Stimulated activated CD4-positive, alpha-beta T cell treated with anti-CD3 and anti-CD28 coated beads, Interleukin-15, amount 100 ng/mL, for 1 hour (primary cell): ENCODE measurements around the gene UNC5B.

Source experiments
- DNase-seq, 2 donors: peaks; one replicate each; pipeline ENCODE4 v3.0.0-alpha.2; 2020; ENCODE audit warnings: low read depth in 1 of 2, low spot score in 1 of 2

The UNC5B gene

DNA sequence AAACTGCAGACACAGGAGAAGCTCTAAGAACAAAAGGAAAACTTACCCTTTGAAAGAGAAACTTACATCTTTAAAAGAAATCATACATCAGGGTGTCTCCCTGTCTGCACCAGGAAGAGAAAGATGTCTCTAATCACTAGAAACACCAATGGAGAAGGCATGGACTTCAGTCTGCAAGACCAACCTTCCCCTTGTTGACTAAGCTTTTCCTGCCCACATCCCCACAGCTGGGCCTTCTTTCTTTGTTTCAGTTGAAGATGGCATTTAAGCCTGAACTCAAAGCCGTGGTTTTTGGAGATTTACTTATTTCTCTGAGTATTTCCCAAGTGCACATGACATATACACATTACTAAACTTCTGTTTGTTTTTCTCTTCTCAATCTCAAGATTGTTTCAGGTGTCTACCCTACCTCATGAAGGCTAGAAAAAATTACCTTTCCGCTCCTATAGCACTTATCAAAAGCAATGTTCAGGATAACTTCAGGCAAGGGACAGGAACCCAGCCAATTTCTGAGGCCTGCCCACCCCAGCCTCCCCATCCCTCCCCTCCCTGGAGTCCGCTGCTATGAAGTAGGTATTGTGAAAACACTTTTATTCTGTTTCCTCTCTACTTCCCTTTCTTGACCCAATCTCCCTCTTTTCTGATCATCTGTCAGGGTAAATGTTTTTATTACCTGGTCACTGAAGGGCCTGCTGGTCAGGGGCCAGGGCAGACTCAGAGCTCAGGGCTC lies 103.9 kb downstream of the UNC5B start:
- DNase-seq = no peak

DNA sequence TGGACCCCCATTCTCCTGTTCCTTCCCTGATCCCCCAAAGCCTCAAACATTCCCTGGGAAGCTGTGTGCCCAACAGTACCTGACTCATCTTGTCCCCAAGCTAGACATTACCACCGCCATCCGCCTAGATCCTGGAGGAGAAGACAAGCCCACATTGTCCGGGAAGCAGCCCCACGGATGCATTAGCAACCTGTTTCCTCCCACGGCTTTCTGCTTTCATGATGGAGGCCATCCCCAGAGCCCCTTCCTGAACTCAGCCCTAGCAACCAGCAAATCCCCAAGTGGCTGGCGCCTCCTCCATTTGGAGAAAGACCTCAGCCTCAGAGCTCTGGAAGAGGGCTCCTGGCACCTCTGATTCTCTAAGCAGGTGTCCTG lies 104.4 kb downstream of the UNC5B start:
- DNase-seq = no peak

DNA sequence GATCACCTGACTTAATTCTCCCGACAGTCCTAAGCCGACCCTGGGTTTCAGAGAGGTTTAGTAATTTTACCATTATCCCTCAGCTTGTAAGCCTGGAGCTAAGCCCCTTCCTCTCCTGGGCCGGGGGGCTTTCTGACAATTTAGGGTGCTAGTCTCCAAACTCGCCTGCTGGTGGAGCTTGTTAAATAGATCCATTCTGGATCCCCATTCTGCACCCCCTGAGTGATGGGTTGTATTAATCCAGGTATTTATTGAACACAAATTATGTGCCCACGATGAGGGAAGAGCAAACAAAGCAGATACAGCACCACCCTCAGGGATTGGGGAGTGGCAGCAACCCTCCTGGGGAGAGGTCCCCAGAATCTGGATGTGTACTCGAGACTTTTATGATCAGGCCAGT lies 105.4 kb downstream of the UNC5B start:
- no peak for DNase-seq

DNA sequence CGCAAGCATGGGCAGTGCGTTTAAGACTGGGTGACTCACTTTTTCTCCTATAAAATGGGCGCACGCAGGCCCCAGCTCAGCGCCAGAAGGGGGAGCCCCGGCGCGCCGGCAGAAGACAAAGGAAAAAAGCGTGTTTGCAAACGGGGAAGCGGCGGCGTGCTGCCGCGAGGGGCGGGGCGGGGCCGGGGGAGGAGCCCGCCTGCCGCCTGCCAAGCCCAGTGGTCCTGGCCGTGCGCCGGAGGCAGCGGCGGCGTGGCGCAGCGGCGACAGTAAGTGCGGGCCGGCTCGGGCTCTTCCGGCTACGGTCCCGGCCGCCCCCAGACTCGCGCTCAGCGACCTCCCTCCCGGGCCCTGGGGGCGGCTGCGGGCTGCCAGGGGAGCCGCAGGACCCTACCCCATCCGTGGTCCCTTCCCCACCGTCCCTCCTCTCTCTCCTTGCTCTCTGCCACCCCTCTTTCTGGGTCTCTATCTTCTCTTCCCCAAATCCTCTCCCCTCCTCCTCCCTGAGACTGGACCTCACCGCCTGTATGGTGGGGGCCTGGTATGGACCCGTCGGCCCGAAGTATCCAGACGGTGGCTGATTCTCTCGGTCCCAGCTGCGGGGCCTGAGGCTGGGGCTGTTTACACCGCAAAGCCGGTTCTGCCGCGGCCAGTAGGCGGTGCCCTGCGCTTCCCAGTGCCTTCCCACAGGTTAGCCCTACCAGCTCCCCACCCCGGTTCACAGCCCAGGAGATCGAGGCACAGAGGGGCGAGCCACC lies 106.9 kb downstream of the UNC5B start, which contains the start of gene SLC29A3:
TSS of gene SLC29A3 (plus strand) at position 218 of the 758 bp plus-strand sequence. CDS start at position 269, 51 bp downstream.
- DNase-seq = peak; percentile 72 to 80

GRCh38 chr10:71319800-71320392 lies 107.5 kb downstream of the UNC5B start:
- DNase-seq = no peak

- no peak for DNase-seq
Observed at GRCh38 chr10:71320592-71320991, 108.2 kb downstream of the UNC5B start.

DNA sequence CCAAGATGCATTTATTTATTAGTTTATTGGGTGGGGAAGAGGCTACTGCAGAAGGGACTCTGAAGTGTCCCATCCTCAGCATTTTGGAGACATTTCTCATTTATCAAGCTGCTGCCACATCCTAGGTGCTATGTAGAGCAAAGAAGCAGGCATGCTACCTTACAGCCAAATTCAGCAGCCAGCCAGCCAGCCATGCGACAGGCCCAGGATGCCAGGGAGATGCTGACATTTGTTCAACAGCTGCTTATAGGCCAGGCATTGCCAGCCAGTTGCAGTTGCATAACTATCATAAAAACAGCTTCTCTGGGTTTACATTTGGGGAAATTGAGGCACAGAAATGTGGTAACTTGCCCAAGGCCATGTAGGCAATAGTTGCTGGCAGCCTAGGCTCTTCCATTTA lies 109.0 kb downstream of the UNC5B start:
- DNase-seq = no peak

- DNase-seq = no peak
Observed at GRCh38 chr10:71323407-71323806, 111.0 kb downstream of the UNC5B start.

DNA sequence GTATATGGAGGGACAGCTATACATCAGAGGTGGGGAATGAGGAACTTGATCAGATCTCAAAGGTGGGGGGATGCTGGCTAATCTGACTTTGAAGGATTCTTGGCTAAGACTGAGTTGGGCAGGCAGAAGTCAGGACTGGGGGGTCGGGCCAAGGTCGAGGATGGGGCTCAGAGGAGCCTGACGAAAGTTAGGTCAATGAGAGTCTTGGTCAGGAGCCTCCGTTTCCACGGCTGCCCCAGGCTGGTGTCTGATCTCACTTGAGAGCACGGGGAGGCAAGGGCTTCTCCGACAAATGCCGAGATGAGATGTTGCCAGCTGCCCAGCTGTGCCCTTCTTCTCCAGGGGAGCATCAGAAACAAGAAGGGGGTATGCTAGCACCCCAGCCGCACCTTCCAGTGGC lies 112.4 kb downstream of the UNC5B start:
- DNase-seq = no peak

DNA sequence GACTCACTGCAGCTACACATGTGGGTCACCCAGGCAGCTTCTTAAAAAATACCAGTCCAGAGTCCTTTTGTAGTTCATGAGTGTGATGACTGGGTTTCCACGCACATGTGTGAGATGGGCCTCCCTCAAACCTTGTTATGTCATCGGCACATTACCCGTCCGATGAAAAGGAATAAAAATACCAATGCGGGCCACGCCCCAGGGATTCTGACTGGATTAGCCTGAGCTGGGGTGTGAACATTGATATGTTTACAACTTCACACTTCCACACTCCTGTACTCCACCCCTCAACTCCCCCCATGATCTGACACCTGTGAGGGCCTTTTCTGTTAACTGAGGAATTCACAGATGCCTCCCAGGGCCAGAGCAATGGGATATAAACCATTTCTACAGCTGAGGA lies 112.9 kb downstream of the UNC5B start:
- DNase-seq = no peak

DNA sequence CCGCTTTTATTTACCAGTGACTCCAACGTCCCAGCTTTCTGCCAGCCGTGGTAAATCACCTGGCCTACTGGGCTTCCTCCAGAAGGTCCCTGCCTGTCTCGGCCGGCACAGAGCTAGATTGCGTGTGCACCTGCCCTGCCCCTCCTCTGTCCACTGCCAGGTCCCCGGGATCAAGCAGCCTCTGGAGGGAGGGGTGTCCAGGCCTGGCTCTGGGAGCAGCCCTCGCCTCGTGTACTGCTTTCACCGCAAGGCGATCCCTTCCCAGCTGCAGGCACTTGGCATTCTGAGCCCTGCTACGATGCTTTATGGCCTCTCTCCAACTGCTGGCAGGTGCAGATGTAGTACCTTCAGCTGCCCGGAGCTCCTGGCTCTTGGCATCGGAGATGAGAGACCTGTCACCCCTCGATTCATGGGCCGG lies 114.1 kb downstream of the UNC5B start:
- no peak for DNase-seq

DNA sequence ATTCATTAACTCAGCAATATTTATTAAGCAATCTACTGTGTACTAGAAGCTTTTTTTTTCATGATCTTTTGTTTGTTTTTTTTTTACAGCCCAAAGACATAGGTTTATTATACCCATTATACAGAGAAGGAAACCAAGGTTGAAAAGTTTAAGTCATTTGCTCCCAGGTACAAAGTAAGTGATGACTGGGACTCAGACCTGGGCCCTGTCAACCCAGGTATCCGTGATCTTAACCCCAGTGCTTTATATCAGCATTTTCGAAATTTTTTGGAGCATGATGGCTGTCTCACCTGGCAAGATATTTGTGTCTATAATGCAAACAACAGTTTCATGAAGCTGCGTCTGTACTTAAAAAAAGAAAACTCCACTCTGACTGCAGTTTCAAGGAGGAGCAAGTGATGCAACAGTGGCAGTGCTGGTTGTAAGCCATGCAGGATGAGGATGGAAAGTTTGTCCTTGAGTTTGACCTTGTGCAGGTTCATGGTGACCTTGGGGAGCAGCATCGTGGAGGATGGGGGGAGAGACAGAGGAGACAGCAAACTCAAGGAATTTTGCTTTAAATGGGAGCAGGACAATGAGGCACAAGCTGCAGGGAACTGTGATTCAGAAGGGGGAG lies 118.5 kb downstream of the UNC5B start:
- no peak for DNase-seq

DNA sequence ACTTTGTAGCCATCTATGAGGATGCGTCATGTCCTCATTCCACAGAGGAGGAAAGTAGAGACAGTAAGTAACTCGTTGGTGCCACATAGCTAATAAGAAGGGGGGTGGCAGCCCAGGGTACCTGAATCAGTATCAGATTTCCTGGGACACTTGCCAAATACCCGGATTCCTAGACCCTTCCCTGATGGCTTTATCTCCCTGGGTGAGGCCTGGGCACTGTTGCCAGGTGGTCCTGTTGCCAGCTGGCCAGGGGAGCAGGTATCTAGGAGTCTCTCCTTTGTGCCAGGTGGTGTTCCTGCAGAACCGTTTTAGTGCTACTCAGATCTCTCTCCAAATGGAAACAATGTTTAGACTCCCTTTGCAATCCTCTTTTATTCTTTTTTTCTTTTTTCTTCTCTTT lies 119.4 kb downstream of the UNC5B start:
- no peak for DNase-seq

DNA sequence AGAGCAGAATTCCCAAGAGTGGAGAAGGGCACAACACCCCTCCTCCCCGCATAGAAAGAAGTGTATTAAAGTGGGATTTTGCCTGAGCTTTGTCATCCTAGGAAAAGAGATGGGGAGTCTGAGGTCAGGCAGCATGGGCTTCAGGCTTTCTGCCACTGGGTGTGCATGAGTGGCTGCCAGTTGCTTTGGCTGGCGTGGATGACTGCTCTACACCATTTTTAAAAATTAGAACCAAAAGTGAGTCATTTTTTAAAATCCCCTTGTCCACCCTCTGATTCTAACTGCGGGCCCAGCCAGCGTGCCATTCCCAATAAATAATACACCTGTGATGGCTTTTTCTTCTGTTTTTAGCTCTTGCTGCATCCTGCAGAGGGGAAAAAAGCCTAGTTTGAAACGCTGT lies 120.1 kb downstream of the UNC5B start:
- DNase-seq = no peak

GRCh38 chr10:71333129-71333887 lies 120.9 kb downstream of the UNC5B start:
- DNase-seq = no peak

GRCh38 chr10:71334221-71334791 lies 121.9 kb downstream of the UNC5B start:
- DNase-seq = no peak

GRCh38 chr10:71335173-71335708 lies 122.9 kb downstream of the UNC5B start:
- DNase-seq = no peak

DNA sequence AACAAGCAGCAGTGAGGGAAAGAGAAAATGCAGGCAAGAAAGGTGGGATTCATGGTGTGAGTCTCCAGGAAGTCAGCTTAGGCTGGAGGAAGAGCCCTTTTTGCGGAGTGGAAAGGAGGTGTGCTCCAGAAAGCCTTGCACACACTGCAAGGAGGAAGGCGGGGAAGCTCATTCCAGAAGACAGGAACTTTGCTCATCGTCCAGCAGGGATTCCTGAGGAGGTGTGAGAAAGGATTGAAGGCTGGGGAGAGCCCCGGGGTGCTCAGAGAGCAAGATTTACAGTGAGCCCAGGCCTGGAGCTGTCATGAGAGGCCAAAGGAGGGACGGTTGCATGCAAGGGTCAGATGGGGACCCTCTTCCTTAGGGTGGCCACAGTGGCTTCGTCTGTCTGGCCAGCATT lies 124.3 kb downstream of the UNC5B start:
- DNase-seq = no peak

DNA sequence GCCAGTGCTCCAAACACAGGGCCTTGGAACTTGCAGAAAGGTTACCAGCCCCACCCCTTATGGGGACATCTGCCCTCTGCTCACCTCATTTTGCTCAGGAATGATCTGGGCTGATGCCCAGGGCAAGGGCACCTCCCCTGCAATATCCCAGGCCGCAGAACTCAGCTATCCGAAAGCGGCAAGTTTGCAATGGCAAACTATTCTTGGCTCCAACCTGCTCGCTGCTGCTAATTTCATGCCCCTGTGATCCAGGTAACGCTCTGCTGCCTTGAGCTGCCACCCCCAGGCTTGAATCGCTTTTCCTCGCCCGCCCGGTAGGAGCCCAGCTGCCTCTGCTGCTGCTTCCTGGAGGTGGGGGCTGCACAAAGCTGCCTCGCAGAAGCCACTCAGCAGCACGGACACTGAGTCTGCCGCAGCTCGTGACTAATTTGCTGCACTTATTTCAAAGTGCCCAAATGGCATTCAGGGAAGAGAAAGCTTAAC lies 124.9 kb downstream of the UNC5B start:
- no peak for DNase-seq
